Heart left ventricle (tissue), 16 donors: ENCODE results near the gene CAMTA1. TPM values are rescaled to one million over a fixed set of nuclear protein-coding genes. Genes with fewer than 3 reads are reported as not detected.
A peak's percentile ranks its signal among the peaks of the same experiment; 100 is the strongest.

ENCODE experiments used
- ATAC-seq, 4 donors: fragments of 200-7000 bp; cut with Tn5 transposase; one replicate each; pipeline ENCODE4 v1.9.1; 2020 to 2022; ENCODE audit warnings: moderate library complexity in 4 of 4, mild to moderate bottlenecking in 3 of 4, moderate number of reproducible peaks in 1 of 4
- DNase-seq, 5 donors: peaks; one replicate each; pipeline ENCODE4 v3.0.0-alpha.2; 2020
- H3K27ac ChIP-seq, 12 donors: fragments of 200-600 bp; sonication (generic) in 4 of 12; one replicate each; pipeline versions ENCODE4 v1.5.0 to v1.8.0; 2016 to 2022; ENCODE audit warnings: mild to moderate bottlenecking in 2 of 12
- H3K27me3 ChIP-seq, 9 donors: fragments of 200-600 bp; sonication (generic) in 2 of 9; one replicate each; pipeline versions ENCODE4 v1.5.1 to v1.8.0; 2016 to 2022; ENCODE audit warnings: mild to moderate bottlenecking in 3 of 9
- H3K36me3 ChIP-seq, 9 donors: fragments of 200-600 bp; sonication (generic) in 2 of 9; one replicate each; pipeline versions ENCODE4 v1.5.0 to v1.8.0; 2018 to 2022; ENCODE audit warnings: mild to moderate bottlenecking in 2 of 9
- H3K4me1 ChIP-seq, 12 donors: fragments of 200-600 bp; sonication (generic) in 4 of 12; one replicate each; pipeline versions ENCODE4 v1.5.0 to v1.8.0; 2016 to 2022; ENCODE audit warnings: mild to moderate bottlenecking in 3 of 12
- H3K4me3 ChIP-seq, 12 donors: fragments of 200-600 bp; sonication (generic) in 4 of 12; one replicate each; pipeline versions ENCODE4 v1.5.0 to v1.8.0; 2017 to 2022; ENCODE audit warnings: mild to moderate bottlenecking in 9 of 12, moderate library complexity in 4 of 12
- H3K9me3 ChIP-seq, 12 donors: fragments of 200-600 bp; sonication (generic) in 4 of 12; one replicate each; pipeline versions ENCODE4 v1.5.0 to v1.8.0; 2016 to 2022; ENCODE audit warnings: mild to moderate bottlenecking in 1 of 12
- CTCF ChIP-seq, 12 donors: fragments of 200-600 bp; sonication (generic) in 4 of 12; IDR thresholded peaks; one replicate each; pipeline versions ENCODE4 v1.5.0 to v1.8.0; 2018 to 2022; ENCODE audit warnings: antibody characterized with exemption in 12 of 12, mild to moderate bottlenecking in 5 of 12
- POLR2A ChIP-seq, 2 donors: fragments of 450-650 bp; IDR thresholded peaks; one replicate each; pipeline ENCODE4 v1.6.1; 2017; ENCODE audit warnings: antibody characterized with exemption in 2 of 2, mild to moderate bottlenecking in 2 of 2, moderate library complexity in 2 of 2
- WGBS, 4 donors: extraction: QIAGEN DNeasy Blood & Tissue Kit in 2 of 4; methylation state at CpG; one replicate each; pipeline versions ENCODE4 v1.1.5 to v1.1.7; 2013 to 2018; 5-methylcytosine and 5-hydroxymethylcytosine counted together
- intact Hi-C, 10 donors: fragments of 100-400 bp; cut with DNase I; formaldehyde crosslinking; loops; one replicate each; pipeline versions ENCODE4 v1.11.1 to v1.14.2; 2022
- polyA plus RNA-seq, 2 donors: library from polyadenylated mRNA; stranded (reverse); fragments of 200-250 nt; gene quantifications; one replicate each; pipeline ENCODE4 v1.2.3, GENCODE V29; 2013
- total RNA-seq, 9 donors: library from RNA; depleted of rRNA in 2 of 9; stranded (reverse); fragments of >200 nt in 2 of 9; fragmentation: NEBNext Ultra II Directional in 3 of 9; extraction: Animal tissue kit (Norgen Biotek cat#: 25700) in 3 of 9; gene quantifications; one replicate each; pipeline versions ENCODE4 v1.1.0 to v1.2.4, GENCODE V29; 2016 to 2023
- donor health status: ischemic (EF 13 %, LVEDD 7.1; RV severe dilation, severe dysfunction).
- donor health status: healthy with polysubstance abuse.
- donor health status: DM: no; HTN: yes; CAD: no.
- donor health status: DM: no; HTN: no; CAD: no.
- donor health status: ischemic (EF 25% LVEDD 6.9; RV normal size, moderate dysfunction).
- donor health status: ischemic (EF 25% LVEDD 5.7; RV mildly dilated, moderate dysfunction).
- donor health status: healthy.
- donor health status: DM: yes; HTN: yes; CAD: no.
- donor health status: ischemic (EF 35%, LVEDD 5.7; RV mildly dilated, moderate dysfunction).
- donor health status: nonischemic (EF 11% LVEDD 7.7; RV severe dilation, severe dysfunction).
- donor health status: DM: yes; HTN: yes; CAD: no.
- donor health status: PGD.
- donor health status: ischemic (EF 29% LVEDD 5.4; RV normal size, mild dysfunction).
- donor health status: nonischemic (EF 23%, LVEDD 6.1; RV moderate dilation, normal function).

The CAMTA1 gene
- total and polyA plus RNA-seq, 11 donors: 114 to 303 (median 137) TPM

- Histone ChIP-seq H3K36me3 (peaks cover 0 to 11% (median 4%) of the 10 kb centered on the region in 9 donors), H3K4me3 (no peak overlapping the region), H3K27ac (no peak overlapping the region), H3K27me3 (no peaks in the 10 kb centered on the region), H3K9me3 (no peaks in the 10 kb centered on the region), H3K4me1 (peaks cover 0 to 28% (median 14%) of the 10 kb centered on the region in 12 donors)
- ATAC-seq (peak in 1 of 4 donors; percentile 42), DNase-seq (no peak)
- intact Hi-C loops: no loop called here
- TF ChIP-seq CTCF (IDR thresholded peaks at IDR 0.05): no peak
- TF ChIP-seq POLR2A (IDR thresholded peaks at IDR 0.05): no peak
- WGBS, 4 donors: 61 to 66% (median 62%) methylated on average over 4 of the region's 4 CpGs
These were observed 47.4 kb downstream of the CAMTA1 start for GRCh38 chr1:6832531-6833188.

- Histone ChIP-seq H3K4me3 (no peak overlapping the region), H3K4me1 (peaks cover 0 to 28% (median 14%) of the 10 kb centered on the region in 12 donors), H3K27me3 (no peaks in the 10 kb centered on the region), H3K27ac (no peak overlapping the region), H3K36me3 (peaks cover 0 to 16% (median 7%) of the 10 kb centered on the region in 9 donors), H3K9me3 (no peaks in the 10 kb centered on the region)
- intact Hi-C loops: no loop called here
- DNase-seq (no peak), ATAC-seq (peak in 2 of 4 donors; percentile 61 to 72)
- TF ChIP-seq CTCF (IDR thresholded peaks at IDR 0.05) (no peak), POLR2A (IDR thresholded peaks at IDR 0.05) (no peak)
- 75 to 86% (median 81%) methylated on average over 5 of the region's 5 CpGs for WGBS, 4 donors
These were observed 48.5 kb downstream of the CAMTA1 start for GRCh38 chr1:6833804-6834203.

- H3K27ac ChIP-seq: no peak overlapping the region
These were observed 49.1 kb downstream of the CAMTA1 start for GRCh38 chr1:6834366-6834765.

GRCh38 chr1:6835139-6835538 lies 49.9 kb downstream of the CAMTA1 start:
- no peaks in the 10 kb centered on the region for H3K27me3 ChIP-seq
- DNase-seq (no peak), ATAC-seq (no peak)
- 88 to 91% (median 90%) methylated on average over 3 of the region's 3 CpGs for WGBS, 4 donors
- no peaks in the 10 kb centered on the region for H3K9me3 ChIP-seq
- H3K36me3 ChIP-seq: peaks cover 0 to 12% (median 2%) of the 10 kb centered on the region in 9 donors
- H3K4me3 ChIP-seq: no peak overlapping the region
- H3K27ac ChIP-seq: no peak overlapping the region
- H3K4me1 ChIP-seq: peaks cover 0 to 28% (median 14%) of the 10 kb centered on the region in 12 donors
- no peak for TF ChIP-seq POLR2A (IDR thresholded peaks at IDR 0.05)
- TF ChIP-seq CTCF (IDR thresholded peaks at IDR 0.05): no peak
- intact Hi-C loops: no loop called here

More at GRCh38 chr1:6834366-6834765, 49.1 kb downstream of the CAMTA1 start:
- intact Hi-C loops: no loop called here
- H3K4me3 ChIP-seq: no peak overlapping the region
- DNase-seq (no peak), ATAC-seq (no peak)
- H3K4me1 ChIP-seq: peaks cover 0 to 28% (median 14%) of the 10 kb centered on the region in 12 donors
- peaks cover 0 to 16% (median 4%) of the 10 kb centered on the region in 9 donors for H3K36me3 ChIP-seq
- TF ChIP-seq CTCF (IDR thresholded peaks at IDR 0.05) (no peak), POLR2A (IDR thresholded peaks at IDR 0.05) (no peak)
- 93 to 97% (median 95%) methylated on average over 13 of the region's 13 CpGs for WGBS, 4 donors
- H3K27me3 ChIP-seq: no peaks in the 10 kb centered on the region
- no peaks in the 10 kb centered on the region for H3K9me3 ChIP-seq
